ENCODE data around the gene ZDHHC14.
"Not testable (repeated sequence)": the region's sequence is repeated elsewhere in the genome, so short reads cannot be mapped to it uniquely, and the experiment has no call there.

Gene ZDHHC14

GRCh38 chr6:157708933-157709332, 327.9 kb downstream of the ZDHHC14 start:
- DNase-seq: no peak

- DNase-seq: no peak
Observed at GRCh38 chr6:157709555-157709954, 328.6 kb downstream of the ZDHHC14 start.

- no peak for DNase-seq
Observed at GRCh38 chr6:157710604-157711003, 329.6 kb downstream of the ZDHHC14 start.

- no peak for DNase-seq
Observed at GRCh38 chr6:157711060-157711459, 330.1 kb downstream of the ZDHHC14 start.

- no peak for DNase-seq
Observed at GRCh38 chr6:157712585-157713295, 331.8 kb downstream of the ZDHHC14 start.

GRCh38 chr6:157713451-157714152, 332.6 kb downstream of the ZDHHC14 start:
- no peak for DNase-seq

- no peak for DNase-seq
Observed at GRCh38 chr6:157714153-157714490, 333.1 kb downstream of the ZDHHC14 start.

- DNase-seq: no peak
Observed at GRCh38 chr6:157715728-157716164, 334.8 kb downstream of the ZDHHC14 start.

- no peak for DNase-seq
Observed at GRCh38 chr6:157716251-157716995, 335.4 kb downstream of the ZDHHC14 start.

GRCh38 chr6:157717340-157717748, 336.4 kb downstream of the ZDHHC14 start:
- DNase-seq: no peak

- no peak for DNase-seq
Observed at GRCh38 chr6:157718503-157719187, 337.7 kb downstream of the ZDHHC14 start.

GRCh38 chr6:157720964-157721363, 340.0 kb downstream of the ZDHHC14 start:
- not testable (repeated sequence) for DNase-seq

- no peak for DNase-seq
Observed at GRCh38 chr6:157721426-157721825, 340.4 kb downstream of the ZDHHC14 start.

GRCh38 chr6:157721830-157722229, 340.8 kb downstream of the ZDHHC14 start:
- no peak for DNase-seq

- no peak for DNase-seq
Observed at GRCh38 chr6:157723376-157723775, 342.4 kb downstream of the ZDHHC14 start.

- DNase-seq: no peak
Observed at GRCh38 chr6:157724138-157724820, 343.3 kb downstream of the ZDHHC14 start.

GRCh38 chr6:157724960-157725741, 344.2 kb downstream of the ZDHHC14 start:
- DNase-seq: no peak

GRCh38 chr6:157725836-157726235, 344.8 kb downstream of the ZDHHC14 start:
- DNase-seq: no peak

GRCh38 chr6:157726892-157727628, 346.1 kb downstream of the ZDHHC14 start:
- DNase-seq: no peak

Data from activated CD4-positive, alpha-beta T cell treated with anti-CD3 and anti-CD28 coated beads, Interleukin-2, amount 50 U/mL, for 4 hours (primary cell).